B cell (primary cell): Measurements from ENCODE around the gene PLEKHM3. TPM values are rescaled to one million over a fixed set of nuclear protein-coding genes. Genes with fewer than 3 reads are reported as not detected.

Source experiments
- ATAC-seq: fragments of 200-7000 bp; cut with Tn5 transposase; one replicate; pipeline ENCODE4 v1.10.0; 2021; ENCODE audit warnings: low read depth, mild to moderate bottlenecking, moderate number of reproducible peaks, moderate library complexity
- CTCF ChIA-PET: fragments of 350-600 bp; sonication (Branson Sonifier 250); formaldehyde crosslinking; loops from one replicate; lab custom pipeline; 2021; ENCODE audit warnings: antibody characterized with exemption, inconsistent platforms; lab: Charles Lee
- POLR2A ChIA-PET: fragments of 350-600 bp; sonication (Branson Sonifier 250); formaldehyde crosslinking; loops from one replicate; lab custom pipeline; 2021; ENCODE audit warnings: antibody characterized with exemption; lab: Charles Lee
- DNase-seq: peaks from one replicate; pipeline ENCODE4 v3.0.0; 2013
- H2AFZ ChIP-seq: 2 replicates; pipeline ENCODE4 v1.6.1; 2012; ENCODE audit warnings: mild to moderate bottlenecking, low read depth, low read length; ENCODE audit not compliant: insufficient read depth, poor library complexity, severe bottlenecking
- H3K27ac ChIP-seq, 2 donors: 1 replicate in 1 of 2; 2 replicates in 1 of 2; pipeline ENCODE4 v1.5.1; 2012 to 2013; ENCODE audit warnings: low read length in 2 of 2, mild to moderate bottlenecking in 2 of 2, moderate library complexity in 1 of 2
- H3K27me3 ChIP-seq, 4 experiments: fragments of 200-600 bp in 1 of 4; sonication (generic) in 1 of 4; replicated peaks in 1 of 4; 1 replicate in 2 of 4; 2 replicates in 2 of 4; pipeline versions ENCODE4 v1.6.1 to v1.7.0; 2013 to 2016; ENCODE audit warnings: low read length in 3 of 4, mild to moderate bottlenecking in 2 of 4, mixed read lengths in 1 of 4, moderate library complexity in 1 of 4; ENCODE audit not compliant: insufficient read depth in 4 of 4, control insufficient read depth in 3 of 4; ENCODE audit errors: control extremely low read depth in 1 of 4
- H3K36me3 ChIP-seq, 2 experiments: replicated peaks in 1 of 2; 1 replicate in 1 of 2; 2 replicates in 1 of 2; pipeline versions ENCODE4 v1.6.1 to v1.7.1; 2013; ENCODE audit warnings: low read length in 1 of 2; ENCODE audit not compliant: insufficient read depth in 2 of 2, control insufficient read depth in 1 of 2; ENCODE audit errors: control extremely low read depth in 1 of 2, extremely low read depth in 1 of 2
- H3K4me1 ChIP-seq, 2 donors: fragments of 200-600 bp in 1 of 2; sonication (generic) in 1 of 2; 1 replicate in 1 of 2; 2 replicates in 1 of 2; pipeline versions ENCODE4 v1.5.1 to v1.6.1; 2013 to 2017; ENCODE audit warnings: low read length in 2 of 2; ENCODE audit not compliant: control insufficient read depth in 2 of 2, insufficient read depth in 2 of 2
- H3K4me2 ChIP-seq: replicated peaks from 2 replicates; pipeline ENCODE3; 2012; ENCODE audit warnings: mild to moderate bottlenecking, low read depth, low read length; ENCODE audit not compliant: poor library complexity, severe bottlenecking
- H3K4me3 ChIP-seq, 5 experiments: fragments of 200-600 bp in 1 of 5; sonication (generic) in 1 of 5; 1 replicate in 3 of 5; 2 replicates in 2 of 5; pipeline versions ENCODE4 v1.5.1 to v1.7.0; 2011 to 2016; ENCODE audit warnings: low read length in 4 of 5, mild to moderate bottlenecking in 4 of 5, low read depth in 2 of 5, control low read depth in 1 of 5, moderate library complexity in 1 of 5; ENCODE audit not compliant: insufficient read depth in 1 of 5; ENCODE audit errors: control extremely low read depth in 1 of 5, extremely low read depth in 1 of 5
- H3K79me2 ChIP-seq: fragments of 200-600 bp; sonication (generic); one replicate; pipeline ENCODE4 v1.6.0; 2016; ENCODE audit warnings: low read length; ENCODE audit not compliant: control insufficient read depth, insufficient read depth
- H3K9ac ChIP-seq: fragments of 200-600 bp; sonication (generic); 2 replicates; pipeline ENCODE4 v1.6.1; 2017; ENCODE audit warnings: mild to moderate bottlenecking, low read length, moderate library complexity
- H3K9me3 ChIP-seq, 3 donors: one replicate each; pipeline versions ENCODE4 v1.6.1 to v1.7.1; 2013; ENCODE audit warnings: low read length in 2 of 3; ENCODE audit not compliant: control insufficient read depth in 2 of 3, insufficient read depth in 1 of 3; ENCODE audit errors: control extremely low read depth in 1 of 3
- H4K20me1 ChIP-seq: 2 replicates; pipeline ENCODE4 v1.6.0; 2012; ENCODE audit warnings: mild to moderate bottlenecking, low read length; ENCODE audit not compliant: insufficient read depth, control insufficient read depth, poor library complexity, severe bottlenecking
- H3K27ac Mint-ChIP-seq: one replicate; pipeline ENCODE4 v1.8.0; 2021; ENCODE audit warnings: mixed read lengths
- H3K27me3 Mint-ChIP-seq: one replicate; pipeline ENCODE4 v1.8.0; 2021; ENCODE audit warnings: mixed read lengths
- H3K4me1 Mint-ChIP-seq: one replicate; pipeline ENCODE4 v1.8.0; 2021; ENCODE audit warnings: mixed read lengths
- H3K4me3 Mint-ChIP-seq: one replicate; pipeline ENCODE4 v1.8.0; 2021; ENCODE audit warnings: mixed read lengths
- H3K9me3 Mint-ChIP-seq: one replicate; pipeline ENCODE4 v1.8.0; 2022; ENCODE audit warnings: mixed read lengths; ENCODE audit not compliant: insufficient read depth
- EZH2 ChIP-seq: IDR thresholded peaks from 2 replicates; pipeline ENCODE4 v1.6.1; 2012; ENCODE audit warnings: borderline replicate concordance, low read depth, mild to moderate bottlenecking, moderate library complexity, low read length; ENCODE audit not compliant: insufficient read depth, poor library complexity, severe bottlenecking
- WGBS: methylation state at CpG from one replicate; pipeline ENCODE4 v1.1.5; 2013; ENCODE audit warnings: missing lambda C conversion rate; ENCODE audit not compliant: insufficient coverage; 5-methylcytosine and 5-hydroxymethylcytosine counted together
- intact Hi-C: fragments of 100-400 bp; cut with micrococcal nuclease; formaldehyde crosslinking; loops from one replicate; pipeline ENCODE4 v1.10.0; 2022
- polyA plus RNA-seq: library from polyadenylated mRNA; depleted of rRNA; stranded (reverse); fragments of >200 nt; gene quantifications from 2 replicates; pipeline ENCODE4 v1.2.3, GENCODE V29; 2012
- total RNA-seq, 2 donors: library from RNA; stranded (reverse); fragments of 120-200 nt in 1 of 2; gene quantifications; 1 replicate in 1 of 2; 2 replicates in 1 of 2; pipeline versions ENCODE4 v1.2.3 to v1.2.4, GENCODE V29; 2013 to 2022
- TF ChIP-seq, protein P1 (sequence below): fragments of 200-600 bp; IDR thresholded peaks from one replicate; pipeline ENCODE4 v1.8.0; 2022; ENCODE audit warnings: antibody characterized with exemption, mild to moderate bottlenecking

Gene PLEKHM3
- total and polyA plus RNA-seq, 2 donors (not counting 1 experiment from before 2014, with no cell fraction given) = 4.0 to 17.7 TPM

DNA sequence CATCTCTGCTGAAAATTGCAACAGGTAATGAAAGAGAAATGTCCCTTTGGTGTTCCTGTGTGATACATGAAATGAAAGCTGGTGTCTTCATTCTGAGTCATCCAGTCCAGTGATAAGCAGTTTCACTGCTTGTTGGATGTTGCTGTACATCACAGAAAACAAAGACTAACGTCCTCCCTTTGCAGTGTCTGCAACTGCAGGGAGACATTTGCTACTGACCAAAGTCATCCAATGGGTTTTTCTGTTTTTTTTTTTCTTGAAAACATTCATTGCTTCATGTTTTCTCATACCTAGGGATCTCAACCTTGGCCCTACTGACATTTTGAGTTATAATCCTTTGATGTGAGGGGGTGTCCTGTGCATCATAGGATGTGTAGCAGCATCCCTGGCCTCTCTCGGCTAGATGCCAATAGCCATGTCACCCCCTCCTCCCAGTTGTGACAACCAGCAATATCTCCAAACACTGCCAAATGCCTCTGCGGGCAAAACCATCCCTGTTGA, 192.0 kb downstream of the PLEKHM3 start:
- no peaks in the 10 kb centered on the region for H3K79me2 ChIP-seq
- ChIA-PET POLR2A (no interaction called here), CTCF (no interaction called here)
- H3K9ac ChIP-seq = no peak overlapping the region
- no peak overlapping the region for H3K27ac Mint-ChIP-seq
- intact Hi-C loops = no loop called here
- DNase-seq (no peak), ATAC-seq (no peak)
- no peaks in the 10 kb centered on the region for H4K20me1 ChIP-seq
- WGBS = 100% methylated on average over 3 of the region's 3 CpGs
- no peaks in the 10 kb centered on the region for H3K9me3 Mint-ChIP-seq
- H3K4me1 ChIP-seq = no peaks in the 10 kb centered on the region
- no peaks in the 10 kb centered on the region for H3K27me3 ChIP-seq
- TF ChIP-seq, protein P1, sequence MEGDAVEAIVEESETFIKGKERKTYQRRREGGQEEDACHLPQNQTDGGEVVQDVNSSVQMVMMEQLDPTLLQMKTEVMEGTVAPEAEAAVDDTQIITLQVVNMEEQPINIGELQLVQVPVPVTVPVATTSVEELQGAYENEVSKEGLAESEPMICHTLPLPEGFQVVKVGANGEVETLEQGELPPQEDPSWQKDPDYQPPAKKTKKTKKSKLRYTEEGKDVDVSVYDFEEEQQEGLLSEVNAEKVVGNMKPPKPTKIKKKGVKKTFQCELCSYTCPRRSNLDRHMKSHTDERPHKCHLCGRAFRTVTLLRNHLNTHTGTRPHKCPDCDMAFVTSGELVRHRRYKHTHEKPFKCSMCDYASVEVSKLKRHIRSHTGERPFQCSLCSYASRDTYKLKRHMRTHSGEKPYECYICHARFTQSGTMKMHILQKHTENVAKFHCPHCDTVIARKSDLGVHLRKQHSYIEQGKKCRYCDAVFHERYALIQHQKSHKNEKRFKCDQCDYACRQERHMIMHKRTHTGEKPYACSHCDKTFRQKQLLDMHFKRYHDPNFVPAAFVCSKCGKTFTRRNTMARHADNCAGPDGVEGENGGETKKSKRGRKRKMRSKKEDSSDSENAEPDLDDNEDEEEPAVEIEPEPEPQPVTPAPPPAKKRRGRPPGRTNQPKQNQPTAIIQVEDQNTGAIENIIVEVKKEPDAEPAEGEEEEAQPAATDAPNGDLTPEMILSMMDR = no peak
- no peak for TF ChIP-seq EZH2
- H3K4me1 Mint-ChIP-seq = no peaks in the 10 kb centered on the region
- H3K27me3 Mint-ChIP-seq = no peaks in the 10 kb centered on the region
- no peak overlapping the region for H3K27ac ChIP-seq
- no peaks in the 10 kb centered on the region for H3K9me3 ChIP-seq
- no peak overlapping the region for H3K4me3 ChIP-seq
- no peak overlapping the region for H3K4me3 Mint-ChIP-seq
- H2AFZ ChIP-seq = no peak overlapping the region
- H3K4me2 ChIP-seq = no peak overlapping the region
- H3K36me3 ChIP-seq = peaks cover 2% of the 10 kb centered on the region in 2 experiments

DNA sequence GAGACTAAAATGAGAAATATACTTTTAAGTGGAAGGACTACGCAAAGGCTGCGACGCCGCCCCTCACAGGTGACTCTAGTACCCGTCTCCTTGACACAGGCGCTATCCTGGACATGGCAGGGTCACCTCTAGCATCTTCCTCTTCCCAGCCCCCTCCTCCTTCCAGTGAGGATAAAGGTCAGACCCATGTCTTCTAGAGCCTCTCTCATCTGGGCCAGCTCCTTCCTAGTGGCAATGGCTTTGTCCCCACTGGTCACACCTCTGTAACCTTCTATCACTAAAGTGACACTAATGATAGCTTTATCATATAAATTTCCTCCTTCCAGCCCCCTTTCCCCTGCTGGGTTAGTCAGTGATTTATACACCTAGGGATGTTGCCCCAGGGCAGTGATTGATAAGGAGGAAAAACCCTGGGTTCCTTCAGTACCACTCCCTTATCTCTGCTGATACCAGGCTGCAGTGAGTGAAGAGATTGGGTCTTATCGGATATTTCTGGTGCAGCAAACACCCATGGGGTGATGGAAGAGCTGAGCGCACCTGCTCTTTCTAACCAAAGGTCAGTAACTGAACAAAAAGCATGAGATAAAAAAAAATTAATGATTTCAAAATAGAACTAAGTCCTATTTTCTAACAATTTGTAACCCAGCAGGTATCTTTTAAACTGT, 193.6 kb downstream of the PLEKHM3 start:
- Mint-ChIP-seq H3K4me3 (no peak overlapping the region), H3K4me1 (no peaks in the 10 kb centered on the region), H3K27me3 (no peaks in the 10 kb centered on the region), H3K9me3 (no peaks in the 10 kb centered on the region), H3K27ac (no peak overlapping the region)
- no peak overlapping the region for H3K27ac ChIP-seq
- no peaks in the 10 kb centered on the region for H3K9me3 ChIP-seq
- ATAC-seq (no peak), DNase-seq (no peak)
- H4K20me1 ChIP-seq = no peaks in the 10 kb centered on the region
- H3K9ac ChIP-seq = no peak overlapping the region
- H3K4me1 ChIP-seq = no peaks in the 10 kb centered on the region
- peaks cover 2 to 9% of the 10 kb centered on the region in 2 experiments for H3K36me3 ChIP-seq
- ChIA-PET POLR2A (no interaction called here), CTCF (no interaction called here)
- no peaks in the 10 kb centered on the region for H3K79me2 ChIP-seq
- H3K27me3 ChIP-seq = no peaks in the 10 kb centered on the region
- H3K4me3 ChIP-seq = no peak overlapping the region
- intact Hi-C loops = no loop called here
- no peak overlapping the region for H2AFZ ChIP-seq
- 98% methylated on average over 6 of the region's 8 CpGs for WGBS
- TF ChIP-seq, protein P1 = no peak
- no peak for TF ChIP-seq EZH2
- H3K4me2 ChIP-seq = no peak overlapping the region
